Right renal pelvis (tissue), 4 donors: Measurements from ENCODE around the gene AMH. TPM values are rescaled to one million over a fixed set of nuclear protein-coding genes. Genes with fewer than 3 reads are reported as not detected.
"Not testable (repeated sequence)": the region's sequence is repeated elsewhere in the genome, so short reads cannot be mapped to it uniquely, and the experiment has no call there.

Experiments used
- DNase-seq, 4 donors: peaks; one replicate each; pipeline ENCODE4 v3.0.0-alpha.2; 2013; ENCODE audit warnings: low read depth in 4 of 4, low spot score in 3 of 4, missing footprints in 1 of 4
- polyA plus RNA-seq, 4 donors: library from polyadenylated mRNA; unstranded; fragments of 120-200 nt; gene quantifications; one replicate each; pipeline ENCODE4 v1.2.1, GENCODE V29; 2013; ENCODE audit not compliant: insufficient read length in 4 of 4

AMH gene
- 1 to 10 TPM; 1.7 to 4.0 (median 2.2) TPM for polyA plus RNA-seq

- no peak for DNase-seq
Observed at GRCh38 chr19:2249010-2249866, at the start of gene AMH. AMH (plus strand) TSS chr19:2249323; CDS start chr19:2249333, 10 bp downstream.

- no peak for DNase-seq
Observed at GRCh38 chr19:2199861-2200623, 49.1 kb upstream of the AMH start.

- DNase-seq: not testable (repeated sequence)
Observed at GRCh38 chr19:2200624-2201294, 48.4 kb upstream of the AMH start.

- no peak for DNase-seq
Observed at GRCh38 chr19:2201473-2202148, 47.5 kb upstream of the AMH start.

- DNase-seq: no peak
Observed at GRCh38 chr19:2202366-2202765, 46.8 kb upstream of the AMH start.

GRCh38 chr19:2207008-2207407, 42.1 kb upstream of the AMH start:
- DNase-seq: no peak

- no peak for DNase-seq
Observed at GRCh38 chr19:2207991-2208860, 40.9 kb upstream of the AMH start.

- no peak for DNase-seq
Observed at GRCh38 chr19:2208975-2209374, 40.1 kb upstream of the AMH start.

- no peak for DNase-seq
Observed at GRCh38 chr19:2209408-2209807, 39.7 kb upstream of the AMH start.

- no peak for DNase-seq
Observed at GRCh38 chr19:2210206-2210605, 38.9 kb upstream of the AMH start.

- DNase-seq: no peak
Observed at GRCh38 chr19:2210987-2211740, 38.0 kb upstream of the AMH start.

- no peak for DNase-seq
Observed at GRCh38 chr19:2212861-2213711, 36.0 kb upstream of the AMH start.

GRCh38 chr19:2213799-2214198, 35.3 kb upstream of the AMH start:
- no peak for DNase-seq

GRCh38 chr19:2214251-2214650, 34.9 kb upstream of the AMH start:
- no peak for DNase-seq

GRCh38 chr19:2215281-2215751, 33.8 kb upstream of the AMH start:
- no peak for DNase-seq

- no peak for DNase-seq
Observed at GRCh38 chr19:2216361-2217225, 32.5 kb upstream of the AMH start.

GRCh38 chr19:2217591-2217990, 31.5 kb upstream of the AMH start:
- no peak for DNase-seq
